HEK293 (cell line): ENCODE results near the gene WWOX.
A peak's percentile ranks its signal among the peaks of the same experiment; 100 is the strongest.
"Not testable (repeated sequence)": the region's sequence is repeated elsewhere in the genome, so short reads cannot be mapped to it uniquely, and the experiment has no call there.

ENCODE experiments used
- CTCF ChIA-PET: fragments of 350-600 bp; formaldehyde crosslinking; extraction: SDS; loops from one replicate; lab custom pipeline; 2021; ENCODE audit warnings: antibody characterized with exemption; lab: Yijun Ruan, JAX
- POLR2A ChIA-PET: fragments of 300-600 bp; formaldehyde crosslinking; extraction: SDS; loops from one replicate; lab custom pipeline; 2020; ENCODE audit warnings: antibody characterized with exemption, inconsistent platforms; lab: Yijun Ruan, JAX
- H3K27ac ChIP-seq: fragments of 200-500 bp; sonication (Bioruptor generic); 2 replicates; pipeline ENCODE4 v1.5.1; 2014; ENCODE audit warnings: low read depth, low read length, control low read depth, inconsistent platforms; ENCODE audit errors: extremely low read depth
- H3K36me3 ChIP-seq, 2 experiments: fragments of 200-500 bp in 1 of 2; sonication (Bioruptor generic) in 1 of 2; 1 replicate in 1 of 2; 2 replicates in 1 of 2; pipeline ENCODE4 v1.5.1; 2014 to 2017; ENCODE audit warnings: inconsistent platforms in 2 of 2, low read length in 2 of 2; ENCODE audit not compliant: control insufficient read depth in 2 of 2, insufficient read depth in 1 of 2
- H3K4me1 ChIP-seq: fragments of 200-500 bp; sonication (Bioruptor generic); 2 replicates; pipeline ENCODE4 v1.5.1; 2014; ENCODE audit warnings: mild to moderate bottlenecking, low read length, inconsistent platforms; ENCODE audit not compliant: control insufficient read depth, insufficient read depth
- H3K4me3 ChIP-seq: 2 replicates; pipeline ENCODE4 v1.5.1; 2011; ENCODE audit warnings: low read depth, mild to moderate bottlenecking, control low read depth, low read length, moderate library complexity
- H3K9me3 ChIP-seq: fragments of 200-500 bp; sonication (Bioruptor generic); 2 replicates; pipeline ENCODE4 v1.5.1; 2014; ENCODE audit warnings: low read depth, low read length, inconsistent platforms; ENCODE audit not compliant: control insufficient read depth, insufficient read depth
- BCL11A ChIP-seq: fragments of 450-650 bp; formaldehyde crosslinking; IDR thresholded peaks from 2 replicates; pipeline ENCODE4 v1.5.1; 2016; ENCODE audit warnings: low read depth, missing biosample characterization, missing genetic modification characterization
- GFI1B ChIP-seq: fragments of 450-650 bp; formaldehyde crosslinking; IDR thresholded peaks from 2 replicates; pipeline ENCODE4 v1.5.1; 2016; ENCODE audit warnings: missing biosample characterization, missing genetic modification characterization
- HOXC10 ChIP-seq: sonication (generic); formaldehyde crosslinking; IDR thresholded peaks from 2 replicates; pipeline ENCODE4 v1.8.1; 2023; ENCODE audit warnings: mild to moderate bottlenecking, missing genetic modification reagents
- INSM2 ChIP-seq: fragments of 450-650 bp; formaldehyde crosslinking; IDR thresholded peaks from 2 replicates; pipeline ENCODE4 v1.5.1; 2016; ENCODE audit warnings: missing biosample characterization, missing genetic modification characterization
- PATZ1 ChIP-seq: fragments of 450-650 bp; formaldehyde crosslinking; IDR thresholded peaks from 2 replicates; pipeline ENCODE4 v1.5.1; 2016; ENCODE audit warnings: missing biosample characterization, missing genetic modification characterization
- SCRT1 ChIP-seq: fragments of 450-650 bp; formaldehyde crosslinking; IDR thresholded peaks from 2 replicates; pipeline ENCODE4 v1.5.1; 2016; ENCODE audit warnings: missing biosample characterization, missing genetic modification characterization, borderline replicate concordance
- TRIM28 ChIP-seq: IDR thresholded peaks from 2 replicates; pipeline ENCODE4 v1.6.1; 2011; ENCODE audit warnings: low read length, control low read depth, borderline replicate concordance
- ZBTB6 ChIP-seq: fragments of 450-650 bp; formaldehyde crosslinking; IDR thresholded peaks from 2 replicates; pipeline ENCODE4 v1.5.1; 2017; ENCODE audit warnings: missing biosample characterization, missing genetic modification characterization
- ZNF146 ChIP-seq: fragments of 450-650 bp; formaldehyde crosslinking; IDR thresholded peaks from 2 replicates; pipeline ENCODE4 v1.5.1; 2016; ENCODE audit warnings: missing biosample characterization, missing genetic modification characterization
- ZNF391 ChIP-seq: fragments of 450-650 bp; formaldehyde crosslinking; IDR thresholded peaks from 2 replicates; pipeline ENCODE4 v1.5.1; 2016; ENCODE audit warnings: low read depth, missing biosample characterization, missing genetic modification characterization, borderline replicate concordance
- ZNF416 ChIP-seq: fragments of 450-650 bp; formaldehyde crosslinking; IDR thresholded peaks from 2 replicates; pipeline ENCODE4 v1.5.1; 2016; ENCODE audit warnings: missing biosample characterization, missing genetic modification characterization
- ZNF426 ChIP-seq: fragments of 450-650 bp; formaldehyde crosslinking; IDR thresholded peaks from 2 replicates; pipeline ENCODE4 v1.5.1; 2017; ENCODE audit warnings: missing biosample characterization, missing genetic modification characterization, mild to moderate bottlenecking, inconsistent platforms, moderate library complexity
- ZNF488 ChIP-seq: fragments of 450-650 bp; formaldehyde crosslinking; IDR thresholded peaks from 2 replicates; pipeline ENCODE4 v1.5.1; 2016; ENCODE audit warnings: missing biosample characterization, missing genetic modification characterization
- ZNF610 ChIP-seq: fragments of 450-650 bp; formaldehyde crosslinking; IDR thresholded peaks from 2 replicates; pipeline ENCODE4 v1.5.1; 2016; ENCODE audit warnings: missing biosample characterization, missing genetic modification characterization, borderline replicate concordance
- ZNF624 ChIP-seq: fragments of 450-650 bp; formaldehyde crosslinking; IDR thresholded peaks from 2 replicates; pipeline ENCODE4 v1.5.1; 2017; ENCODE audit warnings: missing biosample characterization, missing genetic modification characterization
- ZNF626 ChIP-seq: fragments of 450-650 bp; sonication (Bioruptor Pico); formaldehyde crosslinking; IDR thresholded peaks from 2 replicates; pipeline ENCODE4 v1.5.1; 2018; ENCODE audit warnings: missing biosample characterization, missing genetic modification characterization, inconsistent platforms
- ZSCAN4 ChIP-seq: fragments of 450-650 bp; formaldehyde crosslinking; IDR thresholded peaks from 2 replicates; pipeline ENCODE4 v1.5.1; 2017; ENCODE audit warnings: missing biosample characterization, missing genetic modification characterization

Gene WWOX

GRCh38 chr16:79245700-79246099 lies 1146.2 kb downstream of the WWOX start:
- H3K27ac ChIP-seq, CTCF ChIA-PET, H3K4me1 ChIP-seq, H3K36me3 ChIP-seq, H3K4me3 ChIP-seq, POLR2A ChIA-PET, H3K9me3 ChIP-seq: not testable (repeated sequence)
- TF ChIP-seq ZNF146 (tag by site-specific recombination) = peak; percentile 52; the same call in 1 of the 2 replicates

- no peak overlapping the region for H3K27ac ChIP-seq
- ChIA-PET POLR2A (no interaction called here), CTCF (interaction anchor here (0.6 to 0.7 kb wide), 2 partner anchors 10 to 744 kb away, joined by 3 to 5 read pairs; no protein-coding TSS in a partner anchor)
- H3K4me3 ChIP-seq = no peak overlapping the region
- TF ChIP-seq ZSCAN4 (tag by site-specific recombination) (no peak), ZNF391 (tag by site-specific recombination) (no peak), ZNF610 (no peak), ZNF416 (tag by site-specific recombination) (no peak), TRIM28 (no peak), ZNF488 (tag by site-specific recombination) (no peak), GFI1B (tag by site-specific recombination) (no peak), ZNF426 (no peak), BCL11A (tag by site-specific recombination) (no peak), ZBTB6 (tag by site-specific recombination) (no peak), SCRT1 (tag by site-specific recombination) (no peak), INSM2 (no peak), HOXC10 (CRISPR knock-in tag) (no peak), PATZ1 (tag by site-specific recombination) (no peak), ZNF624 (tag by site-specific recombination) (no peak), ZNF626 (tag by site-specific recombination) (no peak)
- H3K9me3 ChIP-seq = no peaks in the 10 kb centered on the region
- H3K36me3 ChIP-seq = no peaks in the 10 kb centered on the region
- no peaks in the 10 kb centered on the region for H3K4me1 ChIP-seq
Observed at GRCh38 chr16:79247386-79247785, 1147.9 kb downstream of the WWOX start.
